PC-9 (cell line): ENCODE data around the gene CACNB1. TPM values are rescaled to one million over a fixed set of nuclear protein-coding genes. Genes with fewer than 3 reads are reported as not detected.
"Not testable (repeated sequence)": the region's sequence is repeated elsewhere in the genome, so short reads cannot be mapped to it uniquely, and the experiment has no call there.

Source experiments
- BruUV-seq: library from RNA; stranded (reverse); fragments of 400-500 nt; replicated peaks from 2 replicates; lab custom pipeline; 2021; lab: Mats Ljungman, UMichigan
- CTCF ChIA-PET: fragments of 300-600 bp; sonication (Branson Sonifier 250); formaldehyde crosslinking; loops from one replicate; lab custom pipeline; 2022; ENCODE audit warnings: antibody characterized with exemption; lab: Charles Lee
- POLR2A ChIA-PET: fragments of 300-600 bp; sonication (Branson Sonifier 250); formaldehyde crosslinking; loops from one replicate; lab custom pipeline; 2022; ENCODE audit warnings: antibody characterized with exemption; ENCODE audit not compliant: unreplicated experiment; lab: Charles Lee
- DNase-seq, 2 experiments: peaks; one replicate each; pipeline versions ENCODE4 v3.0.0 to v3.0.0-alpha.2; 2015 to 2022; ENCODE audit warnings: mixed read lengths in 1 of 2
- H2AFZ ChIP-seq: fragments of 200-600 bp; sonication (generic); 2 replicates; pipeline ENCODE4 v1.8.1; 2017; ENCODE audit warnings: antibody characterized with exemption
- H3F3A ChIP-seq: fragments of 200-600 bp; sonication (generic); 2 replicates; pipeline ENCODE4 v1.8.1; 2017; ENCODE audit warnings: antibody characterized with exemption, mild to moderate bottlenecking, low read depth; ENCODE audit not compliant: insufficient read depth
- H3K27ac ChIP-seq: fragments of 200-600 bp; sonication (generic); 2 replicates; pipeline ENCODE4 v1.6.1; 2016; ENCODE audit warnings: mixed run types
- H3K27me3 ChIP-seq: fragments of 200-600 bp; sonication (generic); 2 replicates; pipeline ENCODE4 v1.6.1; 2016; ENCODE audit warnings: low read depth, mixed run types; ENCODE audit not compliant: insufficient read depth
- H3K36me3 ChIP-seq: fragments of 200-600 bp; sonication (generic); 2 replicates; pipeline ENCODE4 v1.6.1; 2016; ENCODE audit warnings: low read depth, mixed run types
- H3K4me1 ChIP-seq: fragments of 200-600 bp; sonication (generic); replicated peaks from 2 replicates; pipeline ENCODE4 v1.6.1; 2016; ENCODE audit warnings: mixed run types; ENCODE audit not compliant: insufficient read depth
- H3K4me2 ChIP-seq: fragments of 200-600 bp; sonication (generic); 2 replicates; pipeline ENCODE4 v1.6.1; 2017; ENCODE audit warnings: mixed run types
- H3K4me3 ChIP-seq: fragments of 200-600 bp; sonication (generic); 2 replicates; pipeline ENCODE4 v1.6.1; 2016; ENCODE audit warnings: mixed run types
- H3K79me2 ChIP-seq: fragments of 200-600 bp; sonication (generic); 2 replicates; pipeline ENCODE4 v1.6.1; 2017; ENCODE audit warnings: low read depth, mixed run types
- H3K9me2 ChIP-seq: fragments of 200-600 bp; sonication (generic); 2 replicates; pipeline ENCODE4 v1.8.1; 2017; ENCODE audit warnings: mild to moderate bottlenecking; ENCODE audit not compliant: insufficient read depth
- H3K9me3 ChIP-seq: fragments of 200-600 bp; sonication (generic); 2 replicates; pipeline ENCODE4 v1.8.1; 2016; ENCODE audit warnings: low read depth; ENCODE audit not compliant: insufficient read depth
- H4K20me1 ChIP-seq: fragments of 200-600 bp; sonication (generic); 2 replicates; pipeline ENCODE4 v1.8.1; 2017; ENCODE audit not compliant: insufficient read depth
- CTCF ChIP-seq: fragments of 200-600 bp; sonication (generic); conservative IDR thresholded peaks from 2 replicates; pipeline ENCODE4 v1.6.1; 2017; ENCODE audit warnings: mixed run types, antibody characterized with exemption, mild to moderate bottlenecking, moderate library complexity
- EZH2 ChIP-seq: fragments of 200-600 bp; sonication (generic); IDR thresholded peaks from 2 replicates; pipeline ENCODE4 v1.8.0; 2017; ENCODE audit warnings: antibody characterized with exemption, low read depth
- intact Hi-C: fragments of 100-400 bp; cut with micrococcal nuclease; formaldehyde crosslinking; loops from one replicate; pipeline ENCODE4 v1.10.0; 2022; ENCODE audit not compliant: unreplicated experiment
- total RNA-seq: library from RNA; stranded (reverse); gene quantifications from 2 replicates; pipeline ENCODE4 v1.2.3, GENCODE V29; 2021

The CACNB1 gene
- total RNA-seq, 1 experiment from 2014 or later: 21.4 TPM

- H3K36me3 ChIP-seq: no peaks in the 10 kb centered on the region
- no peaks in the 10 kb centered on the region for H3K9me3 ChIP-seq
- no peak overlapping the region for H3K27ac ChIP-seq
- H4K20me1 ChIP-seq: no peaks in the 10 kb centered on the region
- H3K4me2 ChIP-seq: no peak overlapping the region
- H3K9me2 ChIP-seq: no peaks in the 10 kb centered on the region
- H3K4me1 ChIP-seq: no peaks in the 10 kb centered on the region
- BruUV-seq: no TSS peak
- H2AFZ ChIP-seq: no peak overlapping the region
- POLR2A ChIA-PET: interaction anchor here (0.6 kb wide), 1 partner anchor 68 kb away, joined by 5 read pairs; the partner anchor contains the start of gene RPL19
- no peak for DNase-seq
- H3K4me3 ChIP-seq: no peak overlapping the region
- no peak for TF ChIP-seq CTCF
- TF ChIP-seq EZH2: no peak
- CTCF ChIA-PET: interaction anchor here (0.6 kb wide), 1 partner anchor 681 kb away, joined by 5 read pairs; no protein-coding TSS in a partner anchor
- H3K79me2 ChIP-seq: no peaks in the 10 kb centered on the region
- intact Hi-C loops: loop anchor here (2.0 kb wide), 1 partner anchor 31 kb away; no protein-coding TSS in a partner anchor
- no peaks in the 10 kb centered on the region for H3K27me3 ChIP-seq
- no peaks in the 10 kb centered on the region for H3F3A ChIP-seq
These were observed 65.9 kb downstream of the CACNB1 start for GRCh38 chr17:39131616-39132015.

- no peak overlapping the region for H3K27ac ChIP-seq
- no peak for DNase-seq
- H3K4me2 ChIP-seq: no peak overlapping the region
- CTCF ChIA-PET: no interaction called here
- POLR2A ChIA-PET: no interaction called here
- no peaks in the 10 kb centered on the region for H4K20me1 ChIP-seq
- H2AFZ ChIP-seq: no peak overlapping the region
- intact Hi-C loops: loop anchor here (2.0 kb wide), 1 partner anchor 29 kb away; no protein-coding TSS in a partner anchor
- H3K27me3 ChIP-seq: no peaks in the 10 kb centered on the region
- H3K4me1 ChIP-seq: no peaks in the 10 kb centered on the region
- no peak for TF ChIP-seq CTCF
- H3K36me3 ChIP-seq: no peaks in the 10 kb centered on the region
- no peaks in the 10 kb centered on the region for H3F3A ChIP-seq
- H3K79me2 ChIP-seq: no peaks in the 10 kb centered on the region
- H3K9me3 ChIP-seq: no peaks in the 10 kb centered on the region
- BruUV-seq: no TSS peak
- no peaks in the 10 kb centered on the region for H3K9me2 ChIP-seq
- no peak overlapping the region for H3K4me3 ChIP-seq
These were observed 67.3 kb downstream of the CACNB1 start for GRCh38 chr17:39130205-39130604.

GRCh38 chr17:39129544-39129943 lies 67.9 kb downstream of the CACNB1 start:
- intact Hi-C loops, H3K4me1 ChIP-seq, DNase-seq, H3K9me2 ChIP-seq, POLR2A ChIA-PET, H3K4me2 ChIP-seq, H3F3A ChIP-seq, H3K9me3 ChIP-seq, H3K27ac ChIP-seq, H2AFZ ChIP-seq, H3K79me2 ChIP-seq, BruUV-seq, H4K20me1 ChIP-seq, H3K4me3 ChIP-seq, CTCF ChIA-PET, H3K27me3 ChIP-seq, H3K36me3 ChIP-seq: not testable (repeated sequence)

GRCh38 chr17:39126436-39126835 lies 71.0 kb downstream of the CACNB1 start:
- no peak for DNase-seq
- no peaks in the 10 kb centered on the region for H3K27me3 ChIP-seq
- no peaks in the 10 kb centered on the region for H3K79me2 ChIP-seq
- TF ChIP-seq EZH2 (no peak), CTCF (no peak)
- H4K20me1 ChIP-seq: no peaks in the 10 kb centered on the region
- no peak overlapping the region for H2AFZ ChIP-seq
- H3K4me3 ChIP-seq: no peak overlapping the region
- no peaks in the 10 kb centered on the region for H3F3A ChIP-seq
- ChIA-PET POLR2A (no interaction called here), CTCF (no interaction called here)
- no TSS peak for BruUV-seq
- no peaks in the 10 kb centered on the region for H3K36me3 ChIP-seq
- no peak overlapping the region for H3K4me2 ChIP-seq
- no peaks in the 10 kb centered on the region for H3K9me3 ChIP-seq
- intact Hi-C loops: no loop called here
- no peaks in the 10 kb centered on the region for H3K4me1 ChIP-seq
- H3K9me2 ChIP-seq: no peaks in the 10 kb centered on the region
- no peak overlapping the region for H3K27ac ChIP-seq
